HPDE6-E6E7 (cell line): ENCODE data around the gene GRM8.

Experiments
- DNase-seq: peaks from one replicate; pipeline ENCODE4 v3.0.0; 2011; ENCODE audit warnings: missing footprints; ENCODE audit errors: extremely low spot score

GRM8 gene

DNA sequence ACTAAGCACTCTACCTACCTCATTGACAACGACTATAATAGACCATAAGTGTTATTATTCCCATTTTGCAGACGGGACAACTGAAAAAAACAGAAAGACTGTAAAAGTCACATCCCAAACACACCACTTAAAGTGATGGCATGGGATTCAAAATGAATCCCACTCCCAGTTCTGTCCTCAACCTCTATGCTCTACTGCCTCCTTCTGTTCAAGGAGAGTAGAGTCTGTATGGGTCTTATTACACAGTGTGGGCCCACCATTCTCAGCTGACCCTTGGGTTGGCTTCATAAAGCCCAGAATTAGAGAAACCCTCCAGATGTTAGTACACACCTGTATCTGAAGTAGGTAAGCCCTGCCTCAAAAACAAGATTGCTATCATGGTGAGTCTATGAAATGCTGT is 102.2 kb downstream of the GRM8 start:
- DNase-seq = no peak

DNA sequence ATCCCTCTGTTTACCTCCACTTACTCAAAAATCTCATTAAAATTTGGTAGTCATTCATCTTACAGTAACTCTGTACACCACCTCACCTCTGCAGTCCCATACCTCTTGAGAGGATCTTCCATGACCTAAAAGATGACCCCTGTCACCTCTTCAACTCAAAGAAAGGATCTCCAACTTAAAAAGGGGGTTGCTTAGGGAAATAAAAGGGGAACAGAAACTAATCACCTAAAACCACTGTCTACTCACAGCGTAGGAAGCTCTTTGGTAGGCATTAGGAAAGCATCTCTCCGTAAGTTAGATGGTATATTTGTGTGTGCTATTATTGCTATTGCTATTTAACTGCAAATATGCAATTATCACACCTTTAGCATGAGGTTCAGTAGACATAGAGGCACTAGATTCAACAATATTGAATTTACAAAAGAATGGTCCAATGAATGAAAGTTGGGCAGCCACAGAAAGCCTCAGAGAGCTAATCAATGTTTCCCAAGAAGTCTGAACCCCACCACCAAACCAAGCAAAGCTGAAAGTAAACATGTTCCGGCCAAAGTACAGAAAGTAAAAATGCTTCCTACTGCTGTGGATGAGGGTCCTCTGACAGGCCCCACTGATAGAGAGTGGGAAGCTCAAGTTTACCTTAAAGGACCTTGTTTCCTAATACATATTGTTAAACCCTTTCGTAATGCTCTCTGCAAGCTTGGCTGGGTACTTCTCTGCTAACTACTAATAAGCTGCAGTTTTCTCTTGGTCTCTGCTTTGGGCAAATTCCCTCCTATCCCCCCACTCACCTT is 105.8 kb downstream of the GRM8 start:
- DNase-seq = no peak

DNA sequence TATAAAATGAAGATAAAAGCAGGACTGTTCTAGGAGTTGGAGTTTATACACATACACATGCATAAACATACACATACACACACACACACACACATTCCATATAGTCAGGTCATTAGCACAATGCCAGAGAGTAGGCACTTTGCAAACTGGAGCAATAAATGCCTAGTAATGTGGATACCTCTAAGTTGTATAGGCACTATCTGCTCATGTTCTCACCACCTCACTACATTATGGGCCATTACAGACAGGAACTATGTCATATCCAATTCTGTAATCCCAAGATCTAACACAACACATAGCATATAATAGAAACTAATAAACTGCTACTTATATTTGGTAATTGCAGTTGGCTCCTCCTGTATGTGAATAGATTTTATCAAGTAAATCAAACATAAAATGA is 115.6 kb downstream of the GRM8 start:
- DNase-seq = no peak

DNA sequence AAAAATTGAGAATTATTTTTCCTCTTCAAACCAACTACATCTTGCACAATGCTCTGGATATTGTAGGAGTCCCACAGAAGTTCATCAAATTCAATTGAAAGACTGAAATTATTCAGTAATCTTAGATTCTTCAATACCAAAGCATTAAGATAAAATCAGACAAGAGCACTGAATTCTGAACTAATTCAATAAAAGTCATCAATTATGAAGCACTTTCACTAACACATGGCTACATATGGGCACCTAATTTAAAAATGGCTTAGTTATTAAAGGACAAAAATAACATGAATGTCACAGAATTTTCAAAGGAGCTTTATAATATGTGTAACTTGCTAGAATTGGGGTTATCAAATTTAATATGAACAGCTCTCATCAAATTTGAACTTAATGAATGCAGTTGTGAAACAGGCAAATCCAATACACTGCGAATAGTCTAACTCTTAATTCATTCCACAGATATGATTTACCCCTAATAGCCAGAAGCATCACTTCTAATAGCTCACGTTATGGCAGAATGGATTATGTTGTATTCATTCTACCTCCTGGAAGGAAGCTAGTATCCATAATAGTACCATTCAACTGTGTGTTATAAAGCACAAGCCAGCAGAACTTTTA is 116.8 kb downstream of the GRM8 start:
- DNase-seq = no peak

DNA sequence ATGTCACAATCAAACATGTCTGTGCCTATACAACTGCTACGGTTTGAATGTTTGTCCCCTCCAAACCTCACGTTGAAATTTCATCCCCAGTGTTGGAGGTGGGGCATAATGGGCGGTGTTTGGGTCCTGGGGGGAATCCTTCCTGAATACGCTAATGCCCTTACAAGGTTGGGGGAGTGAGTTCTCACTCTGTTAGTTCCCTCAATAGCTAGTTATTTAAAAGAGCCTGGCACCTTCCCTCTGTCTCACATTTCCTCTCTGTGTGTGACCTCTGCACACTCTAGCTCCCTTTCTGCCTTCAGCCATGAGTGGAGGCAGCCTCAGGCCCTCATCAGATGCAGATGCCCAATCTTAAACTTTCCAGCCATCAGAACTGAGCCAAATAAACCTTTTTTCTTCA is 129.5 kb downstream of the GRM8 start:
- DNase-seq = no peak

DNA sequence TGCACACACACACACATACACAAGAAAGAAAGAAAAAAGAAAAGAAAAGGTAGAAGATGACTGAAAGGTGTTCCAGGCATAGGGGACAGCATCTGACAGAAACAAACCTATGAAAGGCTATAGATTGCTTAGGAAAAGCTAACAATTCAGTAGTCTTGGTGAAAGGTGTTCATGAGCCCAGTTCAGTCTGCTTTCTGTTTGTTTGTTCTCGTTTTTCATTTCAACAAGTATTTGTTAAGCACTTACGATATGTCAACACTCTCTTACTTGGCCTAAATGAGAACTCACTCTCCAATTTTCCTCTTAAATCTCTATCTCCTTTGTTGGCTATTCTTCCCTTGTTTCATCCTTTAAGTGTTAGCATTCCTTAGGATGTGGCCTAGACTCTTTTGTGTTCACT is 133.2 kb downstream of the GRM8 start:
- no peak for DNase-seq

DNA sequence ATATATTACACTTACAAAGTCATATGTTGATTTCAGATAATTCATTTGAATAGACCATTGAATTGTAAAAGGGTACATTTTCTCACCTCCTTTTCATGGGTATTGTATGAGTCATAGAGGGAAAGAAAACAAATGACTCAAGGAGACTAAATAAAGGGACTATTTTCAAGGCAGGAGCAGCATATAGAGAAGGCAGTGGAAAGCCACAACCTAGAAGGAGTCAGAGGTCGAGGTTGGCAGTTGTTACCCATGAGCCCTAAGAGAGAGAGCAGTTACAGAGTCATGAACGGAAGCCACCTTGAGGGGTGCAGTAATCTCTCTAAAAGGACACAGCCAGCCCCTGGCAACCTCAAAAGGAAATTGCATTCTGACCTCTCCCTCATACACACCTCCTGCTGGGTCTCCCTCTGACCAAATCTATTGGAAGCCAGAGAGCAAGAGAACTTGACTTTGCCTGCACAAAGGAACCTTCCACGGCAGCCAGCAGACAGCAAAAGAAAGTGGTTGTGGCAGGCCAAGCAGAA is 137.9 kb downstream of the GRM8 start:
- DNase-seq = no peak

DNA sequence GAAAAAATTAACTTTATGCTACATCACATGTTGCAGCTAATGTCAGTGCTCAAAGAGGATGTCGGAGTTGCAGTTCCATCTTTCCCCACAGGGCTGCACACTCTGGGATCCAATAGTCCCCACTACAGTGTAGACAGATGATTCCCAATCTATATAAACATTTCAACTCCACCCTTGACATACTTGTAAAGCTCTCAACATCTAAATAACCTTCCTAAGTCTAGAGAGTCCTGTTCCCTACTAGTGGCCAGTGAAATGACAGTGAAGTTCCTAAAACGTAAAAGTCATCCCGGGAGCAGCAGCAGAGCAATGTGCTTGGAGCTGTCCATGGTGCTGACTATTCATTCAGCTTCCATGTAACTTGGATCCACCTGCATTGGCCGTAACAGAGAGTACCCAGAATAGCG is 145.1 kb downstream of the GRM8 start:
- DNase-seq = peak; percentile 20

DNA sequence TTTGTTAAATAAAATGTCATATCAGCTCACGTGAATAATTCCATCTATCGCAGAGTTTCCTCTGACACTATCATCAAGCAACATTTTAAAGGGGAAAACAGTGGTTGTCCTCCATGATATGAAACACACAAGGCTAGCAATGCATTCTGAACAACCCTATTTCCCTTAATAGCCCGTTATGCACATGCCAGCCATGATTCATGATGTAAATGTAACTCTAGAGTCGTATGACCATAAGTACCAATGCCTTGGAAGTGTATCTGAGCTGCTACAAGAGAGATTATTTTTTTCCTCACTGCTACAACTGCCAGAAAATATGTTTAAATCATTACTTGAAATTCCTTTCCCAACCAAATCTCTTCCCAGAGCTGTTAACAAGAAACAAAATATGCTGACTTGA is 159.4 kb downstream of the GRM8 start:
- DNase-seq = no peak

DNA sequence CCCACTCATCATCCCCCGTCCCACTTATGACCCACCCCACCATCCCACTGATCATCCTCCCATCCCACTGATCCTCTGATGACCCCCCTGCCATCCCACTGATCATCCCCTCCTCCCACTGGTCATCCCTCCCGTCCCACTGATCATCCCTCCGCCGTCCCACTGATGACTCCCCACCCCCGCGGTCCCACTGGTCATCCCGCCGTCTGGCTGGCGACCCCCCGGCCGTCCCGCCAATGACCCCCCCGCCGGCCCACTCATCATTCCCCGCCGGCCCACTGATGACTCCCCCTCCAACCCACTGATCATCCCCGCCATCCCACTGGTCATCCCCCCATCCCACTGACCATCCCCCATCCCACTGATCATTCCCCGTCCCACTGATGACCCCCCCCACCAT is 161.1 kb downstream of the GRM8 start:
- no peak for DNase-seq

DNA sequence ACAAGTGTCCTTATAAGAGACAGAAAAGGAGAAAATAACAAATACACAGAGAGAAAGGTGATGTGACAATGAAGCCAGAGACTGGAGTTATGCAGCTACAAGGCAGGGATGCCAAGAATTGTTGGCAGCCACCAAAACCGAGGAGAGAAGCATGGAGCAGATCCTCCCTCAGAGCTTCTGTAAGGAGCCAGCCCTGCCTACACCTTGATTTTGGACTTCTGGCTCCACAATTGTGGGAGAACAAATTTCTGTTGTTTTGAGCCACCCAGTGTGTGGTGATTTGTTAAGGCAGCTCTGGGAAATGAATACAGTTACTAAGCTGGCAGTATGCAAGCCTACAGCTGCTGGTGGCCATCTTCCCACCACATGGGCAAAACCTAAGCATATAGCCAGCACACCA is 163.6 kb downstream of the GRM8 start:
- no peak for DNase-seq

DNA sequence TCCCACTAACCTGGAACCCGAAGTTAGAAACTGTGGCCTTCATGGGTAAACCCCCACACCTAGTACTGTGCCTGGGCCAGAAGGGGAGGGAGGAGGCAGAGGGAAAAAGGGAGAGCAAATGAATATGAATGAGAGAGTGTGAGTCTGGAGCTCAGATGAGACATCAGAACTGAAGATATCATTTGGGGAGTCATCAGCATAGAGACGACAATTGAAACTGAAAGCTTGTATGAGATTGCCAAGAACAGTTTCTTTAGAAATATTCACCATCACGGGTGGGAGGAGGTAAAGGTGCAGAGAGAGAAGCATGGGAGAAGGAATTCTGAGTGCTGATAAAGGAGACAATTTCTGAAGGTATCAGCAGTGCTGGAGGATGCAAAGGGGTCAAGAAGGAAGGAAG is 171.2 kb downstream of the GRM8 start:
- DNase-seq = no peak

DNA sequence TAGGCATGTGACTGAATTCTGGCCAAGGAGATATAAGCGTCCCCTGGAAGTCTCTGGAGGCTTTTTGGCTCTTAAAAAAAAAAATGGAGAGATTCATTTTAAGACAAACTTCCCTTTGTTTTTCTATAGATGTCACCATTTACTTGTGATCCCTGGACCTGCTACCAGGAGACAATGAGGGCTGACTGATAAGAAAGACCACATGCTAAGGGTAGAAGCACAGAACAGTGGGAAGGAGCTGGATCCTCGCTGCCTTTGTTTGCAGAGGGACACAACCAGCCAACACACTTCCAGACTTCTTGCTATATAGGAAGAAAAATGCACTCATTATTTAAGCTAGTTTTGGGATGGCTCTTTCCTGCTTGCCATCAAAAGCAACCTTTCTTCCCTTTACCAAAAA is 172.2 kb downstream of the GRM8 start:
- DNase-seq = no peak

DNA sequence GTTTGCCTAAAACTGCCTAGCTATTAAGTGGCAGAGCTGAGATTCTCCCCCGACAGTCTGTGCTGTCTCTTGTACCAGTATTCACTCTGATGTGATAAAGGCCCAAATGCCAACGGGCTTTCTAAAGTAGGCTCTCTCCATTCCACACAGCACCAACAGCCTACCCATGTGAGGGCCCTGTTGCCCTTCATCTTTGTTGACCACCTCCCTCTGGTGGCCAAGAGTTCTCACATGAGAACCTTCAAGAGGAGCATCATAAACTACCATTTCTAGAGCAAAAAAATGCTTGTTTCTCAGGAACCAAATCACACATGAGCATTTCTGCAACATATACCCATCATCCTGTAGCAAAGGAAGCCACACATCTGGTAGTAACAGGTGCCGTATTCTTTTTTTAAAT is 185.8 kb downstream of the GRM8 start:
- no peak for DNase-seq

DNA sequence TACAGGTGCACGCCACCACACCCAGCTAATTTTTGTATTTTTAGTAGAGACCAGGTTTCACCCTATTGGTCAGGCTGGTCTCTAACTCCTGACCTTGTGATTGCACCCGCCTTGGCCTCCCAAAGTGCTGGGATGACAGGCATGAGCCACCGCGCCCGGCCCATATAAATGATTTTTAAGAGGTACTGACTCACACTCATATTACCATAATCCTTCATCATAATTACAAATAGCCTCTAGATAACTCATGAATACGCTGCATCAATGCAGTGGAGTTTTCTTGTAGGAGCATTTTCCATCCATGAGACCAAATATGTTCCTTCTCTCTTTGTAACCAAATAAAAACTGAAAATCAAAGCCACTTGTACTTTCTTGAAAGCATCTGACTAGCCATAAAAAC is 193.3 kb downstream of the GRM8 start:
- no peak for DNase-seq

DNA sequence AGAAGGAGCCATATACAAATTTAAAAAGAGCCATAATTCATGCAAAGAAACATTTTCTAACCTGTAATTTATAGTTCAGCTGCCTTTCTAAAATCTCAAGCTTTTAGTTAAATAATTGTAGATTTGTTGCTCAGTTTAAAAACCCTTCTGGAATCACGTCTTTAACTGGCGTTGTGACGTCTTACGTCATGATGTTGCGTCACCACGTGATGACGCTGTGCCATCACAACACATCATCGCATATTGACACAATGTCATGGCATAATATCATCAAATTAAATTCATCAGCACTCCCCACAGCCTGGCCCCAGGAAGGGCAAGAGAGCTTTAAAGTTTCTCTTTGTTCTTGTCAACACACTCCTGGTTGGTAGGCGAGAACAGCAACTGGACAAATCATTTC is 194.8 kb downstream of the GRM8 start:
- no peak for DNase-seq

DNA sequence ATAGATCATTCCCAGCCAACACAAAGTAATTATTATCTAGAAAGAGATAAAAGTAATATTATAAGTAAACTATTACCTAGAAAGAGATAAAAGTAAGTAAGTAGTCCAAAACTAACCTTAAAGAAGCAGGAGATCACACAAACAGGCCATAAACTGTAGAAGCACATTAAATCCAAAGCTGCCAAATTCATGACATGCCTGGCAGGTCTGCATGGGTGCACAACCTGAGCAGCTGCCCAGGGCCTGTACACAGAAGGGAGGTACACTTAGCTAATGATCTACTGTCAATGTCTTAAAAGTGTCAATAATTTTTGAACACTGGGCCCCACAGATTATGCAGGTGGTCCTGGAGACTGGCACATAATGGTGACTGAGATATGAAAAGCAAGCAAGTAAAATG is 196.5 kb downstream of the GRM8 start:
- DNase-seq = no peak

DNA sequence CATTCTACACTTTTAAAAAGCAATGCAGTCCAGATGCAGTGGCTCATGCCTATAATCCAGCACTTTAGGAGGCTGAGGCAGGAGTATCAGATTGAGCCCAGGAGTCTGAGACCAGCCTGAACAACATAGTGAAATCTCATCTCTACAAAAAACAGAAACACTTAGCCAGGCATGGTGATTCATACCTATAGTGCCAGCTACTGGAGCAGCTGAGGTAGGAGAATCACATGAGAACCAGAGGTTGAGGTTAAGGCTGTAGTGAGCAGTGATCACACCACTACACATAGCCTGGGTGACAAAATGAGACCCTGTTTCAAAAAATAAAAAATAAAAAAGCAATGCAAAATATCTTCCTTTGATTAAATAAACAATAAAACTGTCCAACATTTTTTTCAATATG is 205.2 kb downstream of the GRM8 start:
- DNase-seq = no peak

DNA sequence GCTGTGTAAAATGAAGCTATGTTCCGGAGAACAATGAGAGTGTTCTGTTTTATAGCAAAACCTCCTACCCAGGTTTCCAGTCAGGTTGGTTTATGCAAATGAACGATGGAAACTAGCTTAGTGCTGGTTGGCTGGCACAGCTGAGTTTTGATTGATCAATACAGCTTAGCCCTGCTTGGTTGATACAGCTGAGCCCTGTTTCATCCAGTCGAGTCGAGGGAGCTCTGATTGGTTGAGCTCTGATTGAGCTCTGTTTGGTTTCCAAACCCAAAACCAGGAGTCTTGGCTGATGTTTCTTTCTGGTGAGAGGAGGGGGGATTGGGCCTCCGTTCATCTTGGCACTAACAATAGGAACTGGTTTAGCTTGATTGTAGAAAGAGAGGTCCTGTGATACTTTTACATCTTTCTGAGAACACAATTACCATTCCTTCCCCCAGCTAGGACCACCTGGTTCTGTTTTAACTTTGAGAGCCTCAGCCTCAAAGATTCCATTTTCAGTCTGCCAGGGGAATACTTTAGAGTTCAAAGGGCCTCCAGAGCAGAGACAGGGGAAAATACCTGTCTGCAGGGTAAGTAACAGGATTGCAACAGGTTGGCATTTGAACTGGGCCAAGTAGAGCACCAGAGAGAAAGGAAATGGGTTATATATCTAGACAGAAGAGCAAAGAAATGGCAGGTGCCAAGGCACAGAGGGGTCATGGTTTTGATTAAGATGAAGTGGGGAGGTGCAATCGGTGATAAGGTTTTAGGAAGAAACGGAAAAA is 210.9 kb downstream of the GRM8 start:
- DNase-seq = no peak

DNA sequence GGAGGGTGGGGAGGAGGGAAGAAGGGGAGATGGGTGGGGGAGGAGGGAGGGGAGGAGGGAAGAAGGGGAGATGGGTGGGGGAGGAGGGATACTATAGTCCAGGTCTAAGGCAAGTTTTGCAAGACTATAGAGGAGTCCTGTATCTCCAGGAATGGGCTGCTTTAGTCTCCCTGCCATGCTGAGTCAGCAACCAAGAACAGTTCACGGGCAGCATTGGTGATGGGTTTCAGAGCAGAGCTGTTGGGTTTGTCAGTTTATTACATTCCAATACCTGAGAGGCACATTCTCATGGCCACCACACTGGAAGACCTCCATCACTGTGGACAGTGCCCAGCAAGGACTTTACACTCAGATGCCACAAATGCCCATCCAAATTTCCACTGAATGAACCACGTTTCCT is 212.7 kb downstream of the GRM8 start:
- DNase-seq = no peak

DNA sequence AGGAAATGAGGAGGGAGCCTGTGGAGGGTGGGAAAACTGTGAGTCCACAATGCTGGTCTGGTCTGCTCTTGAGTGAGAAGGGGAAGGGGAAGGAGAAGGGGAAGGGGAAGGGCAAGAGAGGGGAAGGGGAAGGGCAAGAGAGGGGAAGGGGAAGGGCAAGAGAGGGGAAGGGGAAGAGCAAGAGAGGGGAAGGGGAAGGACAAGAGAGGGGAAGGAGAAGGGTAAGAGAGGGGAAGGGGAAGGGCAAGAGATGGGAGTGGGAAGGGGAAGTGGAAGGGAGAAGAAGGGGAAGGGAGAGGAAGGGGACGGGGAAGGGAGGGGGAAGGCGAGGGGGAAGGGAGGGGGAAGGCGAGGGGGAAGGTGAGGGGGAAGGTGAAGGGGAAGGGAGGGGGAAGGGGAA is 213.2 kb downstream of the GRM8 start:
- DNase-seq = no peak

DNA sequence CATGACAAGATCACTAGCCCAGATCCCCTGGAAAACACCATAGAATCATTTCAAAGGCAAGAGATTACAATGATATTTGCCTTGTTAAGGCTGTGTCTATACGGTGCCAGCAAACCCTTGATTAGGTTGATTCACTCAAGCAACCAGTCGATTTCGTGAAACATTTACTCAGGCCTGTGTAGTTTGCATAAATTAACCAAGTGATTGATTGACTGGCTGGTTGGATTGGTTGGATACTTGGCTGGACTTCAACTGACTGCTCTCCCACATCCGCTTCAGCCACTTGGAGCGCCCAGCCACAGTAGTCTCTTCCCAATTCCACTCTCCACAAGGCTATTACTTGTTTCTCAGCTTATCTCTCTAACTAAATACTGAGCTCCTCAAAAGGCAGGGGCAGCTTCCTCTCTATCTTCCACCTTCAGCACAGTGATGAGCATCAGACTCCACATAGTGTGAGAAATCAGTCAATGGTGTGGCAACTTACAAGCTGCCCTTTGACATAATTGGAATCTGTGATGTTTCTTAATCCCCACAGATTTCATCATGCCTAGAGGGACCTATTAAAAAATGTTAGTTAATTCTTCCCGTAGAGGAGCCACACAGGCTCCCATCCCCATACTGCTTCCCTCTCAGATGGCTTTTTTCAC is 217.4 kb downstream of the GRM8 start:
- DNase-seq = no peak
